ENCODE results near the gene MGST2. TPM values are rescaled to one million over a fixed set of nuclear protein-coding genes. Genes with fewer than 3 reads are reported as not detected.

MGST2 gene
- total RNA-seq, 2 experiments from 2014 or later = 0.70 to 3.0 TPM

- H3K4me1 Mint-ChIP-seq (ENCODE audit: low read depth) = no peaks in the 10 kb centered on the region
- intact Hi-C loops (cut with DNase I, micrococcal nuclease) = no loop called here
- H3K27me3 Mint-ChIP-seq = no peaks in the 10 kb centered on the region
- H3K9me3 Mint-ChIP-seq = no peaks in the 10 kb centered on the region
- H3K27ac Mint-ChIP-seq = no peak overlapping the region
- no peak for TF ChIP-seq CTCF (IDR thresholded peaks at IDR 0.05)
- ATAC-seq (ENCODE audit: poor library complexity) (no peak), DNase-seq (no peak)
- H3K4me3 Mint-ChIP-seq = no peak overlapping the region
- peaks cover 8% of the 10 kb centered on the region for H3K36me3 Mint-ChIP-seq (ENCODE audit: low read depth)
- H3K4me1 ChIP-seq (ENCODE audit: insufficient read depth, low read length) = no peaks in the 10 kb centered on the region
- no peaks in the 10 kb centered on the region for H3K36me3 ChIP-seq (ENCODE audit: insufficient read depth, low read length)
- CTCF ChIA-PET = no interaction called here
- no peak overlapping the region for H3K4me3 ChIP-seq (ENCODE audit: low read length)
- POLR2A ChIA-PET = no interaction called here
- no peaks in the 10 kb centered on the region for H3K9me3 ChIP-seq (ENCODE audit: control insufficient read depth in 1 of 2, insufficient read depth in 1 of 2, low read length in 2 of 2)
- H3K27ac ChIP-seq (ENCODE audit: low read depth in 1 of 2, low read length in 2 of 2) = no peak overlapping the region
- no peaks in the 10 kb centered on the region for H3K27me3 ChIP-seq (ENCODE audit: control insufficient read depth in 1 of 2, insufficient read depth in 2 of 2, low read length in 2 of 2)
These were observed 53.9 kb downstream of the MGST2 start for GRCh38 chr4:139719381-139720101.

GRCh38 chr4:139720806-139721205 lies 55.2 kb downstream of the MGST2 start:
- peaks cover 12% of the 10 kb centered on the region for H3K36me3 Mint-ChIP-seq (ENCODE audit: low read depth)
- no peak for TF ChIP-seq CTCF (IDR thresholded peaks at IDR 0.05)
- Histone ChIP-seq H3K9me3 (ENCODE audit: control insufficient read depth in 1 of 2, insufficient read depth in 1 of 2, low read length in 2 of 2) (no peaks in the 10 kb centered on the region), H3K4me1 (ENCODE audit: insufficient read depth, low read length) (no peaks in the 10 kb centered on the region), H3K36me3 (ENCODE audit: insufficient read depth, low read length) (no peaks in the 10 kb centered on the region), H3K27ac (ENCODE audit: low read depth in 1 of 2, low read length in 2 of 2) (no peak overlapping the region), H3K4me3 (ENCODE audit: low read length) (no peak overlapping the region), H3K27me3 (ENCODE audit: control insufficient read depth in 1 of 2, insufficient read depth in 2 of 2, low read length in 2 of 2) (no peaks in the 10 kb centered on the region)
- DNase-seq (no peak), ATAC-seq (ENCODE audit: poor library complexity) (no peak)
- no peak overlapping the region for H3K27ac Mint-ChIP-seq
- no peak overlapping the region for H3K4me3 Mint-ChIP-seq
- no peaks in the 10 kb centered on the region for H3K27me3 Mint-ChIP-seq
- no peaks in the 10 kb centered on the region for H3K9me3 Mint-ChIP-seq
- ChIA-PET CTCF (no interaction called here), POLR2A (no interaction called here)
- intact Hi-C loops (cut with DNase I, micrococcal nuclease) = no loop called here
- no peaks in the 10 kb centered on the region for H3K4me1 Mint-ChIP-seq (ENCODE audit: low read depth)

- Histone ChIP-seq H3K27ac (ENCODE audit: low read depth in 1 of 2, low read length in 2 of 2) (no peak overlapping the region), H3K4me3 (ENCODE audit: low read length) (no peak overlapping the region), H3K9me3 (ENCODE audit: control insufficient read depth in 1 of 2, insufficient read depth in 1 of 2, low read length in 2 of 2) (no peaks in the 10 kb centered on the region), H3K36me3 (ENCODE audit: insufficient read depth, low read length) (no peaks in the 10 kb centered on the region), H3K4me1 (ENCODE audit: insufficient read depth, low read length) (no peaks in the 10 kb centered on the region), H3K27me3 (ENCODE audit: control insufficient read depth in 1 of 2, insufficient read depth in 2 of 2, low read length in 2 of 2) (no peaks in the 10 kb centered on the region)
- Mint-ChIP-seq H3K4me1 (ENCODE audit: low read depth) (no peaks in the 10 kb centered on the region), H3K4me3 (no peak overlapping the region), H3K9me3 (no peaks in the 10 kb centered on the region), H3K36me3 (ENCODE audit: low read depth) (peaks cover 12% of the 10 kb centered on the region), H3K27me3 (no peaks in the 10 kb centered on the region), H3K27ac (no peak overlapping the region)
- intact Hi-C loops (cut with DNase I, micrococcal nuclease) = no loop called here
- DNase-seq (no peak), ATAC-seq (ENCODE audit: poor library complexity) (no peak)
- ChIA-PET POLR2A (no interaction called here), CTCF (no interaction called here)
- no peak for TF ChIP-seq CTCF (IDR thresholded peaks at IDR 0.05)
These were observed 56.2 kb downstream of the MGST2 start for GRCh38 chr4:139721789-139722188.

Data from CD4-positive, alpha-beta T cell (primary cell).